H54 (cell line): ENCODE results near the gene TMEM191B.
"Not testable (repeated sequence)": the region's sequence is repeated elsewhere in the genome, so short reads cannot be mapped to it uniquely, and the experiment has no call there.

Source experiments
- DNase-seq: peaks from one replicate; pipeline ENCODE4 v3.0.0; 2011; ENCODE audit warnings: low spot score, mixed read lengths; ENCODE audit not compliant: insufficient read length
- FAIRE-seq: peaks from 3 replicates; lab custom pipeline; 2011; peaks lifted over from hg19 to GRCh38; lab: Jason Lieb, UNC

The TMEM191B gene

DNA sequence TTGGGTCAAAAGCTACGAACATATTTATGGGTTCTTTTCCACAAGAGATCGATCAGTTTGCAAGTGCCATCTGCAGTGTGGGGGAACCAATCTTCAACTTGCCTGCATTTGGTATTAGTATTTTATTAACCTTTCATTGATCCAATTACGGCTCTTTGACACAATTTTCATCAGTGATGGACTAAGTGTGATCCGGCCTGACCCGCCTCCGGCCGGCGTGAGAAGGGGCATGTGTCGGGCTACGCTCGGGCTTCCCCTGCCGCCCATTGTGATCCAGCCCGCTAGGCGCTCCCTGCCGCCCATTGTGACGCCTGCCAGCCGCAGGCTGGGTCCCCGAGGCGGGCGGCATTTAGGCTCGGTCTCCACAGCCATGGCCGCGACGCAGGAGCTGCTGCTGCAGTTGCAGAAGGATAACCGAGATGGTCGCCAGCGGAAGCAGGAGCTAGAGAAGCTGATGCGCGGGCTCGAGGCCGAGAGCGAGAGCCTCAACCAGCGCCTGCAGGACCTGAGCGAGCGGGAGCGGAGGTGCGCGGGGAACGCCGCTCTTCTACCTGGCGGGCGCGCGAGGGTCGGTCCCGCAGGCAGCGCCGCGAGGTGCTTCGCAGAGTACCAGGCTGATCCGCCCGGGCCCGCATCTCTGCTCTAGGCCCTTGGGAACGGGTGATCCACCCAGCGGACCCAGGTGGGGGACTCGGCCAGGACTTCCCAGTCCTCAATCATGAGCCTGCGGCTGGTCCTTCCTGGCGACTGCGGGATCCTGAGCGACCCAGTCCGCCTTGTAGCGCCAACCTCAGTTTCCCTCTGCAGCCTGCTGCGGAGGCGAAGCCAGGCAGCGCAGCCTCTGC is at the start of gene TMEM191B:
Gene TMEM191B (plus strand): TSS at position 51 of the 845 bp plus-strand sequence. CDS start 179 bp downstream, at position 230.
- not testable (repeated sequence) for DNase-seq, FAIRE-seq

DNA sequence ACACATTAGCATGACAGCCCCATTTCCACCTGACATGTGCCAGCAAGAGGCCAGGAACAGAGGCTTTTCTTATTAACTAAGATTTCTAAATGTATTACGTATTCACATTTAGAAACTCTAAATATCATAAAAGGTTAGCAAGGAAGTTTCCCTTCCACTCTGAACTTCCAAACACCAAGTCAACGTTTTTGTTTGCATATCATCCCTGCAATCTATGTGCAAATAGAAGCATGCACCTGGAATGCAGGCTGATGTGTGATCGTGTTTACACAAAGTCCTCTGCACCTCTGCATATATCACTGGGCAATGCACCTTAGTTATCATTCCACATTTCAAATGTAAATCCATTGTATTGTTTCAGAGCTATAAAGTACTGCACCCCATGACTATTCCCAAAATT is 31.4 kb upstream of the TMEM191B start:
- DNase-seq, FAIRE-seq: not testable (repeated sequence)

DNA sequence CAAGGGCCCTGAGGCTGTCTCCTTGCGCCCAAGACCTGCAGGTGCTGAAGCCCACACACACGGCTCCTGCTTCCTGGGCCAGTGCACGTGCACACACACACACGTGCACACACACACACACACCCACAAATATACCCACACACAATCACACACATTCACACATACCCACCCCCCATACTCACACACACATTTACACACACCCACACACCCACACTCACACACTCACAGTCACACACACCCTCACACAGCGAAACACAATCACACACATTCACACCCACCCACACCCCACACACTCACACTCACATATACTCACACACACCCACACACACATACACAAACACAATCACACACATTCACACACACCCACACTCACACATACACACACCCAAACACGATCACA is 16.3 kb upstream of the TMEM191B start:
- not testable (repeated sequence) for FAIRE-seq, DNase-seq

DNA sequence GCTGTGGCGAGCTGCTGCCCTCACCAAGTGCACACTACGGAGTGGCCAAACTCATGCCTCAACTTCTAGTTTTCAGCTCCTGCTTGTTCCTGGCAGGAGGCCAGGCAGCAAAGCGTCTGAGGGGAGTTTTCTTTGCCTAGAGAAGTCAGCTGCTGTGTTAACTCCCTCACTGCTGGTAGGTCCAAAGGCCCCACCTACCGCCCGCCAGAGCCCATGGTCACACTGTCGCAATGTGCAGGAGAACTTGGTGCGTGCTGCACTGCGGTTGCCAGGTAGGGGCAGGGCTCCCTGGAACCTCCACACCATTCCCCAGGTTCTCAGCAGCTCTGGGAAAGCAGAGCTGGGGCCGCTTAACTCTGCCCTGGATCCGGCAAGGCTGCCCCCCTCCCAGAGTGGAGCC is 15.2 kb upstream of the TMEM191B start:
- not testable (repeated sequence) for FAIRE-seq, DNase-seq

DNA sequence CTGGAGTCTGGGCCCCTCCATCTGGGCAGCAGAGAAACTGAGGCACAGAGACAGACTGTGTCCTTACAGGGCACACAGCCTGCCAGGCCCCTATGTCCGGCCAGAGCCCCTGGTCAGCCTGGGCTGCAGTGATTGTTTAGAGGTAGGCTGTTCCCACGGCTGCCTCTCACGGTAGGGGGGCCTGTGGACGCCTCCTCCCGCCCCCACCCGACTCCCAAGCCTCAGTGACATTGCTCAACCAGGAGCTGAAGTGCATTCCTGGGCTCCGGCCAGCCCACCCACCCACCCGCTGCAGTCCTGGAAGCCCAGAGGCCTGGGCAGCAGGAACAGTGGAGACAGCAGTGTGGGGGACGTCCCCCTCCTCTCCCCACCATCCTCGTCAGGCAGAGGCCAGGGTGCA is 14.1 kb upstream of the TMEM191B start:
- FAIRE-seq: not testable (repeated sequence)

DNA sequence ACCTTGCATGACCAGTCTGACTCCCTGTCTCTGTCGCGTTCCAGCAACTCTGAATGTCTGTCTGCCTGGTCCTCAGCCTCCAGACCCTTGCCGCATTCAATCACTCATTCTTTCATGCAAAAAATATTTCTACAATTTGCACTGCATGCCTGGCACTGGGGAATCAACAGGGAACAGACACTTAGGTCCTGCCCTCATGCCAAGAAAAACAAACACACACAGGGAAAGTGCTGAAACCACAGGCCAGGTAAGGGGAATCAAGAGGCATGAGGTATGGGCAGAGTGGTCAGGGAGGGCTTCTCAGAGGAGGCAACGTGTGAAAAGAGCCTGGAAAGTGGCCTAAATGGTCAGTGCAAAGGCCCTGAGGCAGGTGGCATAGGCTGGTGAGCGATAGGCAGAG is 9.5 kb upstream of the TMEM191B start, which contains the start of gene GGTLC3:
Gene GGTLC3 (minus strand): TSS at position 101 of the 400 bp plus-strand sequence. CDS start 264 bp downstream, outside the sequence.
- not testable (repeated sequence) for DNase-seq, FAIRE-seq

More for the DNA sequence above, 14.1 kb upstream of the TMEM191B start:
- DNase-seq: not testable (repeated sequence)

DNA sequence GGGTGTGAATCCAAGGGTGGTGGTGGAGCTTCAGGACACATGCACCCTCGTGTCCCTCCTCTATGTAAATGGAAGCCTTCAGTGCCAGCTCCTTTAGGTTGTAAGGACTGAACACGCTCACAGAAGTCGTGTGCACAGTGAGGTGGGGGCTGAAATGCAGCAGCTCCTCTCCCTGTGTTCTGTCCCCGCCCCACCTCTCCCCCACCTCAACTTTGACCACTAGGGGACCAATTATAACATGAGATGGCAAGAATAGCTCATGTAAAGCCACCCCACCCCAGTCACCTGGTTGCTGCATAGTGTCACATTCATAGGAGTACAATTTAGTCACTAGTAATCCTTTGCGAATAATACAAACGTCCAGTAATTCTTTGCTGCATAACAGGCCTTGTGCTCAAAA is 4.8 kb upstream of the TMEM191B start:
- FAIRE-seq, DNase-seq: not testable (repeated sequence)

DNA sequence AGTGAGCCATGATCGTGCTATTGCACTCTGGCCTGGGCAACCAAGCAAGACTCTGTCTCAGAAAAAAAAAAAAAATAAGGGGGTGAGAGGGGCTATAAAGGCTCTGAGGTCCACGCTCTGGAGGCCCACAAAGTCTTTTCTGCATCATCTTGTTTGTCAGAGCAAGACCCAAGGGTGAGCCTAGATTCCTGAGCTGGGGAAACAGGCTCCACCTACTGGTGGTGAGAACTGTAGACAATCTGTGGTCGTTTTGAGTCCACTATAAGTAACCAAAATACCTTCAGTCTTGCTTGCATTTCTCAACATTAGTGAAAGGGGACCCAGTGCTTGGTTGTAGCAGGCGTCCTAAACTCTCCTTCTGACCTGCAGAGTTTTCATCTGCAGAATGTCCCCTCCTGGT is 4.3 kb upstream of the TMEM191B start:
- FAIRE-seq, DNase-seq: not testable (repeated sequence)

DNA sequence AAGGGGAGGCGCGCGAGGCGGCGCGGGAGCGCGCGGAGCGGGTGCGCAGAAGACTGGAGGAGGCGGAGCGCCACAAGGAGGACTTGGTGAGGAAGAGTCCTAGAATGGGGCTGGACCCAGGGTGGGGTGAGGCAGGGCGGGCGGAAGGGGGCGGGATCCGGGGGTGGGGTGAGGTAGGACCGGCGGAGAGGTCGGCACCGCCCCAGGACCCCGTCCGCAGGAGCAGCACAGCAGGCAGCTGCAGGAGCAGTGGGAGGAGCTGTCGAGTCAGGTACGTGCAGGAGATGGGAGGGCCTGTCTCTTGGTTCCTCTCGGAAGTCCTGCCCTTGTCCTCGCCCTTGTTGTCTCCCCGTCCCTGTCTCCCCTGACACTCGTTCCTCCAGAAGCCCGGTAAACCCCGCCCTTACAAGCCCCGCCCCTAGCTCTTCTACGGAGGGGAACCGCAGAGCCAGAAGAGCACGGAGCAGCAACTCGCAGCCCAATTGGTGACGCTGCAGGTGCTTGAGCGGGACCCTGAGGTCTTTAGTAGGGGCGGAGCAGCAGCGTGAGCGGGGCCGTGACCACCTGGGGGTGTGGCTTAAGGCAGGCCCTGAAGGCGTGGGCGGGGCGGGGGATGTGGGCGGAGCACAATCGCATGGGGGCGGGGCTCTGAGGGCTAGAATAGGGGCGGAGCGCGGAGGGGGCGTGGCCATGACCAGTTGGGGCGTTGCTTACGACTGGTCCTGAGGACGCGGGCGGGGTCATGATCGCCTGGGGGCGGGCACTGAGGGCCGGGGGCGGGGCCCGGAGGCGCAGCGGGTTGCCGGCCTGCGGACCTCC is 1.2 kb downstream of the TMEM191B start:
- not testable (repeated sequence) for DNase-seq

DNA sequence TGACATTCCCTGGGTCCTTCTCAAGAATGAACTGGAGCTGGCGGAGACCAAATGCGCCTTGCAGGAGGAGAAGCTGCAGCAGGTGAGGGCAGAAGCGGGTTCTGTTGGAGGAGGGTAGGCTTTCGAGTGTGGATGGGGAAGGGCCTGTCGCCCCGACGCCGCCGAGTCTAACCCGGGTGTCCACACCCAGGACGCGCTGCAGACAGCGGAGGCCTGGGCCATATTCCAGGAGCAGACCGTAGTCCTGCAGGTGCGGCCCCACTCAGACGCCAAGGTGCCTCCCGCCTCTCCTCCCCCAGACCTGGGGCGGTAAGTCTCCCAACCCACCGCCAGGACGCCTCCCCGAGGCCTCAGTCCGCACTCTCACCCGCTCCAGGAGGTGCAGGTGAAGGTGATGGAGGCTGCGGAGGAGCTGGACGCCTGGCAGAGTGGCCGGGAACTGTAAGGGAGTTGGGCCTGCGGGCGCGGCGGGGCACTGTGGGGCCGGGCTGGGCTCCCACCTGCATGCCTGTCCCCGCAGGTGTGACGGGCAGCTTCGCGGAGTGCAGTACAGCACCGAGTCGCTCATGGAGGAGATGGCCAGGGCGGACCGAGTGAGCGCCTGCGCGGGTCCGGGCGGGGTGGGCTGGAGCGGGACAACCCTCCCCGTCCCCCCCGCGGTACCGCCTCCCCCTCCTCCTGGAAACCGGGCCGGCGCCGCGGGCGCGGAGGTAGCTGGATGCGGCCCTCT is 2.0 kb downstream of the TMEM191B start:
- FAIRE-seq: not testable (repeated sequence)

More for the DNA sequence above, 1.2 kb downstream of the TMEM191B start:
- FAIRE-seq: not testable (repeated sequence)

DNA sequence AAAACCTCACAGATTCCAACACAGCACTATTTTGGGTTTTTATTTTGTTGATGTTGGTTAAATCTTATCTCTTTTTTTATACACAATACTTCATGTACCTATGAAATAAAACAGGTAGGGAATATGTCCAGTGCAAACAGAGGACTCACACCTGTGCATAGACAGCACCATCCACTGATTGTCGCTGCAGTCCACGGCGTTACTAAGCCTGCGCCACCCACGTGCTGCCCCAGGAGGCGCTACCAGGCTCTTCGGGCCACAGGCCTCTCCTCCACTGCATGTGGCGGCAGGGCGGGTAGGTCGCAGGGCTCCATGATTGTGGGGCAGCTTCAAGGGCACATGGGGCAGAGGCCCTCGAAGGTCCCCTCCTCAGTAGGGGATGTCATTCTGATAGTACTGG is 6.0 kb downstream of the TMEM191B start:
- FAIRE-seq, DNase-seq: not testable (repeated sequence)

More for the DNA sequence above, 2.0 kb downstream of the TMEM191B start:
- DNase-seq: not testable (repeated sequence)

DNA sequence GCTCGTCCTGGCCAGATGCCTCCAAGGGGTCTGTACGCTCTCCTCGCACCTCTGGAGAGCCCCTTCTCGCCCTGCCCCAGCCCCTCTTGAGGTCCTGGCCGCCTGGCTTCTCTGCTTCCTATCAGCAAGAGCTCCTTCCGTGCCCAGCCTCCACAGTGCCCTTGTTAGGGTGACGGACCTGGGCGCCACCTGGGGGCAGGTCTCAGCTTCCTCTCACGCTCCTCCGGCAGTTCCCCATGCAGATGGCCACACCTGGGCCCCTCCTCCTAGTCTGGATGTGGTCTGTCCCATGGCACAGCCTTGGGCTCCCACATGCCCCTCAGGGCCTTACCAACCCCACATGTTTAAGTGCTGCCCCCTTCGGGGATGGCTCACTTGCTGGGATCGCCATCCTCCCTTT is 6.7 kb downstream of the TMEM191B start:
- FAIRE-seq, DNase-seq: not testable (repeated sequence)

DNA sequence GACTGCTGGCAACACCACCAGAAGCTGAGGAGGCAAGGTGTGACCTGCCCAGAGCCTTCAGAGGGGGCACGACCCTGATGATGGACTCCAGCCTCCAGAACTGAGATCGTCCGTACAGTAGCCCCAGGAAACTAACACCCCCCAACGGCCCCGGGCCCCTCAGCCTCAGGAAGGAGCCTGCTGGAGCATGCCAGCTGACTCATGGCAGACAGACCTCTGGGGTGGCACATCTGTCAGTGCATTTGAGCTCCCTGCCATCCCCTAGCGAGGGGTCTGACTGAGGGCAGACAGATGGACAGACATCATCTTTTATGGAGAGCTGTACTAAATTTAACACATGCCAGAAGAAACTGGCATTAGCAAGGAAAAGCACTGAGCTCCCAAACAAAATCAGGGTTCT is 12.4 kb downstream of the TMEM191B start:
- FAIRE-seq, DNase-seq: not testable (repeated sequence)

DNA sequence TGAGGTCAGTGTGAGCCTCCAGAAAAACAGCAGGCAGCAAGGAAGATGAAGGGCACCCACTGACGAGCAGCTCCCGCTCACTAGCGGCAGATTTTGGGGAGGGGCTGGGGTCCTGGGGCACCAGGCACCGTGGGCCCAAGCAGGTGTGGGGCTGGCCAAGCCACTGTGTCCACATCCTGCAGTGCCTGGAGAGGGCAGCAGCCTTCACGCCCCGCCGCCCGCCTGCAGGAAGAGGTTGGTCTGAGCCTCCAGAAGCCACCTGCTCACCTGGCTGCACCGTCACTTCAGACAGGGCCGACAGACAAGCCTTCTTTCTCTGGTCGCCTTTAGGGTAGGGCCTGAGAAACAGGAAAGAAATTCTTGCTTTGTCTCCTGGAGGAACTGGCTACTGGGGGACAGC is 15.8 kb downstream of the TMEM191B start:
- FAIRE-seq, DNase-seq: not testable (repeated sequence)

DNA sequence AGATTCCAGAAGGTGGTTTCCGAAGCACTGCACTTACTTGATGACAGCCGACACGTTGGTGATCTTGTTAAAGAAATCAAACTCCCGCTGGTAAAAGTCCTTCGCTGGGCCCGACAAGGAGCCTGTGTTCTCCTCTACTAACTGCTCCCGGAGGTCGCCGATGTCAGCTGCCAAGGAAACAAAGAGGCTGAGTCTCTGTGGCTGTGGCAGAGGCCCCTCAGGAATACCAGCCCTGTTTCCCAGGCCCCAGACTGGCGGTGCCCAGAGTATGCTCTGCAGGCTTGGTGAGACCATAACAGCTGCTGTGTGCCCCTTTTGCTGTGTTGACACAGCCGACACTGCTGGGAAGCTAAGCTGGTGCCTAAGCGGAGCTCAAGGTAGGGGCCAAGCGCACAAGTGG is 17.0 kb downstream of the TMEM191B start:
- DNase-seq, FAIRE-seq: not testable (repeated sequence)

DNA sequence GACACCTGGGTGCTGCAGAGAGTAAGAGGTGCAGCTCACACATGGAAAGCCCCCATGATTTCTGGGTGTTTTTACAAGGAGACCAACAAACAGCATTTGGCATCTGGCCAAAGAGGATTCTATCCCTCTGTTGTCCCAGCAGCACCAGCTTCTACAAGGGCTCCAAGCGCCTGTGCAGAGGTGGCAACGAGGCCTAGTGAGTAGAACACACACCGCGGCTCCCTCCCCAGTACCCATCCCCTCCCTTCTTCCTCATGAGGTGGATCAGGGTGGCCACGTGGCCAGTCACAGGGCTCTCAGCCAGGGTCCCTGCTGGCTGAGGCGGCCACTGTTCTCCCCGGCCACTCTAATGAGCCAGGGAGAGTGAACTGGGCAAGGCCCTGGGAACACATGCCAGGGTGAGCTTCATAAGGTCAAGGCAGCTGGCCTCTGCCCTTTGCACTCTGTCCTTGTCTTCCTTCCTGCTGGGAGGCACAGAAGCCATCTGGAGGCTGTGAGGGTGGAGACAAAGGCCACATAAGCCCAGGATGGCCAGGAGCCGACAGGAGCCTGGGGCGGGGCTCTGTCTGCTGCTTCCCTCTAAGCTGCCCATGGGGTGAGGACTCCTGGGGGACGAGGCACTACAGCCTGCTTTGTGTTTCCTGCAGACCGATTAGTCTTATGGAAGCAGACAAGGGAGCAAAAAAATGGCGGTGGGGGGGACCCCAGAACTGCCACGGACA is 22.0 kb downstream of the TMEM191B start:
- DNase-seq, FAIRE-seq: not testable (repeated sequence)

DNA sequence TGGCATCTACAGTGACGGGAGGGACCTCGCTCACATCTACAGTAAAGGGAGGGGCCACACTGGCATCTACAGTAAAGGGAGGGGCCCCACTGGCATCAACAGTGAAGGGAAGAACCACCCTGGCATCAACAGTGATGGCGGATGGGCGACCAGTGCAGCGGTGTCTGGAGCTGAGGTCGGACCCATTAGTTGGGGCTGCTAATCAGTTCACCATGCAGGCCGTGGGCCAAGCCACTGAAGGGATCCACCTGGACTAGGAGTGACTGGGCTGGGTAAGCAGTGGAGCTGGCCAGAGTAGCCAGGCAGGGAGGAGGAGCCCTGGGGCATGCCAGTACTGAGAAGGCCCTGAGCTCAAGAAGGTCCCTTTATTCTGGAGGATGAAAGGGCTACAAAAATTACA is 23.4 kb downstream of the TMEM191B start:
- FAIRE-seq, DNase-seq: not testable (repeated sequence)

DNA sequence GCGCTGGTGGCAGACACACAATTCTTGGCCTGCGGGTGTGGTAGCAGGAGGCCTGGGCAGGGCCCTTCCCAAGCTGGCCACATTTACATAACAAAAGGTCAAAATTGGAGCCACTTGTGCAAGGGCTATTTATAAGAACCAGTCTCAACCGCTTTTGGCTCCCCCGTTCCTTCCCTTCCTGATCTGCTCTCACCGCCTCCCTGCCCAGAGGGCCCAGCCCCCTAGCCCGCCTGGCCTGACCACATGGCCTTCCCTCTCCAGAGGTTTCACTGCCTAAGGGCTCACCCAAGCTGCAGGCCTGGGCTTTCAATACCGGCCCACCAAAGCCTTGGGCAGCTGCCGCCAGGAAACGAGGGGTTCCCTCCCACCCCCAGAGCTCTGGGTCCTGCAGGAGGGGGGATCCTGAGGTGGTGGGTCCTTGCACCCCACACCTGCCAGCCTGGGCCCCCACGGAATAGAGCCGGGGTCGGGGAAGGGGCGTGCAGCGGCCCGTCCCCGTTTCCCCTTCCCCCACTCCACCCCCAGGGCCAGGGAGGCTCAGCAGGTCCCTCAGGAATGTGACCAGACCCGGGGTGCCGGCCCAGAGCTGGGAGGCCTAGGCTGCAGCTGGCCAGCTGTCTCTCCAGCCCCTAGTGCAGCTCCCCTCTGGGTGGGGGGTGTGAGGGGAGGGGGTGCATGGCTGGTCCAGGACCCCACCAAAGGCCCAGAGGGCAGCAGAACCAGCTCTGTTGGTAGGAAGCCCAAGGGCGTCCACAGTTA is 25.4 kb downstream of the TMEM191B start:
- DNase-seq, FAIRE-seq: not testable (repeated sequence)
